Measurements from ENCODE around the gene HEPACAM. TPM values are rescaled to one million over a fixed set of nuclear protein-coding genes. Genes with fewer than 3 reads are reported as not detected.

The HEPACAM gene
- total RNA-seq, 1 experiment from 2014 or later: not detected

DNA sequence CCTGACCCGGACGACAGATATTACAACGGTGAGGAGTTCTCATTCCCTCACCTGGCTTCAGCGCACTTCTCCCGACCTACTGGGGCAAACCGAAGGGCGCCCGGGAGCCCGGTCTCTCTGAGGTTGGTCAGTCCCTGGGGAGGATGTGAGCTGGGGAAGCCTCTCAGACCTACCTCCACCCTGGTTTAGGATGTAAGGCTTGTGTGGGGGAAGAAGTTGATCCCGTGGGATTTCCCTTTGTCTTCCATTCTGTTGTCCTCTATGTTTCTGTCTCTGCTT lies 58.3 kb downstream of the HEPACAM start:
- no peak overlapping the region for H3K4ac ChIP-seq (ENCODE audit: low read depth, low read length)
- H3K27me3 Mint-ChIP-seq (ENCODE audit: low read depth): peaks cover 36% of the 10 kb centered on the region
- no CpG with 5 or more reads among the region's 10 CpGs for WGBS (ENCODE audit: extremely low coverage, insufficient read length, low lambda C conversion rate)

More for the DNA sequence above, 58.3 kb downstream of the HEPACAM start:
- Histone ChIP-seq H3K23ac (ENCODE audit: insufficient read length, low read depth, low read length) (no peak overlapping the region), H3K23me2 (ENCODE audit: insufficient read length, low read depth, low read length, poor library complexity, severe bottlenecking) (peaks cover 6% of the 10 kb centered on the region), H2AFZ (ENCODE audit: low read length) (no peak overlapping the region), H2BK15ac (ENCODE audit: low read depth, low read length) (no peak overlapping the region), H3K79me2 (ENCODE audit: insufficient read depth, low read length) (no peaks in the 10 kb centered on the region), H2BK5ac (ENCODE audit: insufficient read length, low read length) (no peak overlapping the region), H4K8ac (replicated peaks; ENCODE audit: insufficient read length, low read depth, low read length) (no peak overlapping the region), H3K18ac (ENCODE audit: insufficient read length, low read depth, low read length) (no peak overlapping the region), H3K4me2 (ENCODE audit: insufficient read depth, insufficient read length, low read length) (peak overlapping the region; percentile 61), H2BK20ac (ENCODE audit: low read depth, low read length, poor library complexity, severe bottlenecking) (no peak overlapping the region), H3K79me1 (ENCODE audit: insufficient read depth, low read depth, low read length, poor library complexity, severe bottlenecking) (no peaks in the 10 kb centered on the region), H3K4me1 (ENCODE audit: insufficient read depth, low read length) (no peaks in the 10 kb centered on the region), H3K56ac (ENCODE audit: insufficient read length, low read depth, low read length) (no peak overlapping the region), H3T11ph (ENCODE audit: low read length) (no peak overlapping the region), H4K20me1 (ENCODE audit: control insufficient read depth, insufficient read depth, insufficient read length) (no peaks in the 10 kb centered on the region), H3K27ac (ENCODE audit: insufficient read length, low read depth, low read length) (no peak overlapping the region), H2BK120ac (ENCODE audit: low read depth, low read length, poor library complexity, severe bottlenecking) (no peak overlapping the region), H4K91ac (ENCODE audit: insufficient read length, low read depth, low read length) (no peak overlapping the region), H3K9me3 (ENCODE audit: control insufficient read depth, low read depth, low read length) (no peaks in the 10 kb centered on the region), H4K5ac (ENCODE audit: insufficient read length, low read depth, low read length) (no peak overlapping the region), H2AK5ac (ENCODE audit: insufficient read length, low read length) (no peak overlapping the region), H3K14ac (ENCODE audit: insufficient read depth, low read length) (no peak overlapping the region), H2BK12ac (ENCODE audit: insufficient read length, low read depth, low read length) (no peak overlapping the region), H3K27me3 (ENCODE audit: insufficient read depth, low read length) (peaks cover 6% of the 10 kb centered on the region; the same call in 1 of the 2 replicates), H3K9ac (ENCODE audit: extremely low read depth, insufficient read length, low read length) (no peak overlapping the region)
- H3K36me3 Mint-ChIP-seq (ENCODE audit: insufficient read depth in 1 of 3, low read depth in 3 of 3): no peaks in the 10 kb centered on the region; a peak in 2 of 7 replicates
- H3K4me1 Mint-ChIP-seq: peaks cover 20 to 28% of the 10 kb centered on the region in 2 experiments
- no peak for DNase-seq
- peak overlapping the region; percentile 82 to 89 for H3K4me3 Mint-ChIP-seq
- H3K27ac Mint-ChIP-seq: no peak overlapping the region
- peaks cover 0 to 3% of the 10 kb centered on the region in 2 experiments; a peak in 1 of 5 replicates for H3K9me3 Mint-ChIP-seq
- TF ChIP-seq, protein P1, sequence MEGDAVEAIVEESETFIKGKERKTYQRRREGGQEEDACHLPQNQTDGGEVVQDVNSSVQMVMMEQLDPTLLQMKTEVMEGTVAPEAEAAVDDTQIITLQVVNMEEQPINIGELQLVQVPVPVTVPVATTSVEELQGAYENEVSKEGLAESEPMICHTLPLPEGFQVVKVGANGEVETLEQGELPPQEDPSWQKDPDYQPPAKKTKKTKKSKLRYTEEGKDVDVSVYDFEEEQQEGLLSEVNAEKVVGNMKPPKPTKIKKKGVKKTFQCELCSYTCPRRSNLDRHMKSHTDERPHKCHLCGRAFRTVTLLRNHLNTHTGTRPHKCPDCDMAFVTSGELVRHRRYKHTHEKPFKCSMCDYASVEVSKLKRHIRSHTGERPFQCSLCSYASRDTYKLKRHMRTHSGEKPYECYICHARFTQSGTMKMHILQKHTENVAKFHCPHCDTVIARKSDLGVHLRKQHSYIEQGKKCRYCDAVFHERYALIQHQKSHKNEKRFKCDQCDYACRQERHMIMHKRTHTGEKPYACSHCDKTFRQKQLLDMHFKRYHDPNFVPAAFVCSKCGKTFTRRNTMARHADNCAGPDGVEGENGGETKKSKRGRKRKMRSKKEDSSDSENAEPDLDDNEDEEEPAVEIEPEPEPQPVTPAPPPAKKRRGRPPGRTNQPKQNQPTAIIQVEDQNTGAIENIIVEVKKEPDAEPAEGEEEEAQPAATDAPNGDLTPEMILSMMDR (conservative IDR thresholded peaks at IDR 0.05): no peak

Data from H9 (cell line).